SKM-1 treated with dmso at 0.1 percent for 144 hours (cell line): ENCODE measurements around the gene ADIRF.
"Not testable (repeated sequence)": the region's sequence is repeated elsewhere in the genome, so short reads cannot be mapped to it uniquely, and the experiment has no call there.

Experiments
- DNase-seq: peaks from one replicate; lab custom pipeline; 2025; ENCODE audit not compliant: unreplicated experiment; lab: John Stamatoyannopoulos, UW

The ADIRF gene

DNA sequence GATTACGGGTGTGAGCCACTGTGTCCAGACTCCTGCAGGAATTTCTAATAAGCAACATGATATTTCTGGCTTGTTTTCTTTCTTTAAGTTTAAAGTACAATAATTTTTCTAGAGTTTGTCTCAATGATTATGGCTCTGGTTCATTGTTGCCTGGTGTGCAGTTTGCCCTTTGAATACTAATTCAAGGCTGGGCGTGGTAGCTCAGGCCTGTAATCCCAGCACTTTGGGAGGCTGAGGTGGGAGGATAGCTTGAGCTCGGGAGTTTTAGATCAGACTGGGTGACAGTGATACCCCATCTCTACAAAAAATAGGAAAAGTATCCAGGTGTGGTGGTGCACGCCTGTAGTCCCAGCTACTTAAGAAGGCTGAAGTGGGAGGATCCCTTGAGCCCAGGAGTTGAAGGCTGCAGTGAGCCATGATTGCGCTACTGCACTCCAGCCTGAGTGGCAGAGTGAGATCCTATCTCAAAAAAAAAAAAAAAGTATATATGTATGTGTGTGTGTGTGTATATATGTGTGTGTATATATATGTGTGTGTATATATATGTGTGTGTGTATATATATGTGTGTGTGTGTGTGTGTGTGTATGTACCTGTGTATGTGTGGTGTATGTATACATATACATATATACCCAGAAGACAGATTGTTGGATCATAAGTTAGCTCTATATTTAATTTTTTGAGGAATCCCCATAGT, 8.2 kb downstream of the ADIRF start:
- no peak for DNase-seq

DNA sequence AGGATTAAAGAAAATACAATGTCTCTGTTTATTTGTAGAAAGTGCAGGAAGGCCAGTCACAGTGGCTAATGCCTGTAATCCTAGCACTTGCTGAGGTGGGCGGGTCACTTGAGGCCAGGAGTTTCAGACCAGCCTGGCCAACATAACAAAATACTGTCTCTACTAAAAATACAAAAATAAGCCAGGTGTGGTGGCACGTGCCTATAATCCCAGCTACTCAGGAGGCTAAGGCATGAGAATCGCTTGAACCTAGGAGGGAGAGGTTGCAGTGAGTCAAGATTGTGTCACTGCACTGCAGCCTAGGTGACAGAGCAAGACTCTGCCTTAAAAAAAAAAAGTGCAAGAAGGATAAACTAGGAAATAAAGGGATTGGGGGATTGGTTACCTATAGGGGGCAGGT, 10.2 kb downstream of the ADIRF start:
- DNase-seq = not testable (repeated sequence)

DNA sequence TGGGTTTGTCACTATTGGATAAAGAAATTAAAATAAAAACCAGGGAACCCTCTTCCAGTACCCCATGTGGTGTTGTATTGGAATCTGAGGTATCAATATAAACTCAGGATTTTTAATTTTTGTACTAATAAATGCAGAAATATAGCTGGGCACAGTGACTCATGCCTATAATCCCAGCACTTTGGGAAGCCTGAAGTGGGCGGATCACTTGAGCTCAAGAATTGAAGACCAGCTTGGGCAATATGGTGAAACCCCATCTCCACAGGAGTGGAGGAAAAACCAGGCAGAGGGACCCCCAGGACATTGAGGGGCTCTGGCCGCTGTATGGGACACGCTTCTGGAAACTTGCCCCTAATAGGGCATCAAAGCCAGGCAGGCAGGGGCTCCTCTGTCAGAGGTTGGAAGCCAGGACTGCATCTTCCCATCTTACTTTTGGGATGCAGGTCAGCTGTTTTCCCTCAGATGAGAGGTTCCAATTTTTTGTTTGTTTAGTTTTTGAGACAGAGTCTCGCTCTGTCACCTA, 11.1 kb downstream of the ADIRF start:
- DNase-seq = no peak

DNA sequence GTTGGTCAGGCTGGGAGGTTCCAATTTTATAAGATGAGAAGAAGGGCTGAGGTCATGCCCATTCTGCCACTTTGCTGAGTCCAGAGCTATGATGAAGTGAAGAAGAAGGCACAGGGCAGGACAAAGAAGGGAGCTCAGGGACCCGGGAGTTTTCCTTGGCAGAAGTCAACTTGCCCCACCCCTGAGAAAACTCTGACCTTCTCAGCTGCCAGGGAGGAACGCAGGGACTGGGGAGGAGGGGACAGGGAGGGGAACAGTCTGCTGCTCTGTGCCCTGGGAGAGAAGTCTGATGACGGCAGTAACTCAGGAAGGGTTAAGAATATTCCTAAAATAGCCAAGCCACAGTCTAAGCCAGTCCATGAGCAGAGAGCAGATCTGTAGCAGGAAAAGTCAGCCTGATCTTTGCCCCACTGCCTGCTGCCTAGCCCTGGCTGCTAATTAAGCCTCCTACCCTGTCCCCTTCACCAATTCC, 11.7 kb downstream of the ADIRF start:
- no peak for DNase-seq

DNA sequence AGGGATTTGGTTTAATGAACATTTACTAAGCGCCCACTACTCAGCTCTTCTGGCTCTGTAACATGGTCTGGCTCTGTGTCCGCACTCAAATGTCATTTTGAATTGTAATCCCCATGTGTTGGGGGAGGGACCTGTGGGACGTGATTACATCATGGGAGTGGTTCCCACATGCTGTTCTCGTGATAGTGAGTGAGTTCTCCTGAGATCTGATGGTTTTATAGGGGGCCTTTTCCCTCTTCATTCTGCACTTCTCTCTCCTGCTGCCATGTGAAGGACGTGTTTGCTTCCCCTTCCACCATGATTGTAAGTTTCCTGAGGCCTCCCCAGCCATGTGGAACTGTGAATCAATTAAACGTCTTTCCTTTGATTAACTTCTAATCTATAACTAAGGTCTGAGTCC, 12.7 kb downstream of the ADIRF start:
- not testable (repeated sequence) for DNase-seq

DNA sequence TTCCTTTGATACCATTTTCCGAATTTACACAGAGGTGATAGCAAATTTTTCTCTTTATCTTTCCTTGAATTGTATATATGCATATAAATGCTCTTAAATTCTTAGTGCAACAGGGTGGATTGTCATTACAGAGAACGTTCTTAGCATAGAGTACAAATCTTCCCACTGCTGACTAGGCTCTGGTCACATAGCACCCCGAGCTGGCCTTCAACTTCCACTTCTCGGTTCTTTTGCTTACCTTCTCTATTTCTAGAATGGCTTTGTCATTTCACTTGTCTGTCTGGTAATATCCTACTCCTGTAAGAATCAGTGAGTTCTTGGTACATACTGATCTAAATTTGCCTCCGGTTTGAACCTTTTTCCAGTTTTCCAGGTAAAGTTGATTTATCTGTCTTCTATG, 13.4 kb downstream of the ADIRF start:
- DNase-seq = no peak

DNA sequence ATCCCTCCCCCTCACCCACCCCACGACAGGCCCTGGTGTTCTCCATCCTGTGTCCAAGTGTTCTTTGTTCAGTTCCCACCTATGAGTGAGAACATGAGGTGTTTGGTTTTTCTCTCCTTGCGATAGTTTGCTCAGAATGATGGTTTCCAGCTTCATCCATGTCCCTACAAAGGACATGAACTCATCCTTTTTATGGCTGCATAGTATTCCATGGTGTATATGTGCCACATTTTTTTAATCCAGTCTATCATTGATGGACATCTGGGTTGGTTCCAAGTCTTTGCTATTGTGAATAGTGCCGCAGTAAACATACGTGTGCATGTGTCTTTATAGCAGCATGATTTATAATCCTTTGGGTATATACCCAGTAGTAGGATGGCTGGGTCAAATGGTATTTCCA, 16.2 kb downstream of the ADIRF start:
- DNase-seq = not testable (repeated sequence)

DNA sequence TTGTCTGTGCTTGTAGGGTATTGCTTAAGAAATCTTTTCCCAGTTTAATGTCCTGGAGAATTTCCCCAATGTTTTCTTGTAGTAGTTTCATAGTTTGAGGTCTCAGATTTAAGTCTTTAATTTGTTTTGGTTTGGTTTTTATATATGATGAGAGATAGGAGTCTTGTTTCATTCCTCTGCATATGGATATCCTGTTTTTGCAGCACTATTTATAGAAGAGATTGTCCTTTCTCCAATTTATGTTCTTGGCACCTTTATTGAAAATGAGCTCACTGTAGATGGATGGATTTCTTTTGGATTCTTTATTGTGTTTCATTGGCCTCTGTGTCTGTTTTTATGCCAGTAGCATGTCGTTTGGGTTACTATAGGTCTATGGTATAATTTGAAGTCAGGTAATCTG, 20.2 kb downstream of the ADIRF start:
- no peak for DNase-seq

DNA sequence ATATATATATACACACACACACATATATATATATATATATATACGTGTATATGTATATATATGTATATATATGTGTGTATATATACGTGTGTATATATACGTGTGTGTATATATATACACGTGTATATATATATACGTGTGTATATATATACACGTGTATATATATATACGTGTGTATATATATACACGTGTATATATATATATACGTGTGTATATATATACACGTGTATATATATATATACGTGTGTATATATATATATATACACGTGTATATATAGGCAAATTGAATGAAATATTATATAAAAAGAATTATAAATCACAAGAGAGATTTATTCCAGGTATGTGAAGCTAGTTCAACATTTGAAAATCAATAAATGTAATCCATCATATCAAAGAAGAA, 23.1 kb downstream of the ADIRF start:
- not testable (repeated sequence) for DNase-seq

DNA sequence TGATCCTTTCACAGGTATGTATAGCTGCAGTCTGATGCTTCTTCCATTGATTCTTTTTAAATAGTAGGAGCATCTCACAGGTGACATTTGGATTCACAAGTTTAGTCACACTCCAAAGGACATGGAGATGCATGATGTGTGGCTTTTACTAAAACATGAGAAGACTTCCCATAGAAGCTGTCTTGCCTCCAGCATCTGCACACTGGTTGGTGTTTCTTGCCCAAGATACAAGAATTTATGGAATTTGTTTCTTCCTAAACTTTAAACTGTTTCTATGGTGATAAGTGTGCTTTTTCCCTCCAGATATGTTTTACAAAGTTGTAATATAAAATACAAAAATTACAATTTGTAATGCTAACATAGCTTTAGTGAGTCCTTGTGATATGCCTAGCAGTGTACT, 24.2 kb downstream of the ADIRF start:
- DNase-seq = no peak

DNA sequence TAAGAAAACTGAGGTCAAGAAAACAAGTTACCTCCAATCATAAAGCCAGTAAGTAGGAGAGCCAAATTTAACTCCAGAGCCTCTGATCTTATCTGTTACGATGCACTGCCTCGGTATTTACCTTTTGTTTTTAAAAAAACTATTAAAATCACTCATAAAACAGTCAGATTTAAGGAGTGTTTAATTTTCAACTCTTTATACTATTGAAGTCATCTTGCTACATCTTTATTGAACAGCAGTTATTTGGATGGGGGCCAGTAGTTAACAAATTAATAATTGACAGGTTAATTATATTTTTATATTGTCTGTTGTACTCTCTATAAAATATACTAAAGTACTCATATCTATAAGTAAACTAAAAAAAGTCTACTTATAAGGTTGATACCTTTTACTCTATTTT, 24.6 kb downstream of the ADIRF start:
- DNase-seq = no peak

DNA sequence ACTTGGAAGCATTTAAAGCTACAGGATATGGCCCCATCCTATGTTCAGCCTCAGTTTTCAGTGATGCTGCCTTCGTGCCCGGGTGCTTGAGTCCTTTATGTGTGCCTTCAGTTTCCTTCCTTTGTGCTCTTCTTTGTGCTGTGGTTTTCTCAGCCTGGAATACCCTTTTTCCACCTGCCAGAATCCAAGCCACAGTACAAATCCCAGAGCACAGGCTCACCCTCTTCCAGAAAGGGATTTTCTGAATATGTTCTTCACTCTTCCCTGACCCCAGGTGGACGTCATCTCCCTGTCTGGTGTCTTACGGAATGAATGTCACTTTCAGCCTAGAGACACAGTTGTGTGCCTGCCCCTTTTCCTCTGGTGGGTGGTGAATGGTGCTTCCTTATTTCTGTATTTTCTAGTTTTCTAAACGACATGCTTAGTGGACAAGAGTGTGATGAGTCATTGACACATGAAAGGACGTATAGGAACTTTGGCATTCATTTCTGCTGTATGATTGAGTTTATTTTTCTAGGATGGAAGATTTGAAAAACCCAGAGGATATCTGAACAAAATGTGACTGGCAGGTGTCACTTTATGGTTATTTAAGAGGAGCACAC, 31.6 kb downstream of the ADIRF start:
- DNase-seq = not testable (repeated sequence)

DNA sequence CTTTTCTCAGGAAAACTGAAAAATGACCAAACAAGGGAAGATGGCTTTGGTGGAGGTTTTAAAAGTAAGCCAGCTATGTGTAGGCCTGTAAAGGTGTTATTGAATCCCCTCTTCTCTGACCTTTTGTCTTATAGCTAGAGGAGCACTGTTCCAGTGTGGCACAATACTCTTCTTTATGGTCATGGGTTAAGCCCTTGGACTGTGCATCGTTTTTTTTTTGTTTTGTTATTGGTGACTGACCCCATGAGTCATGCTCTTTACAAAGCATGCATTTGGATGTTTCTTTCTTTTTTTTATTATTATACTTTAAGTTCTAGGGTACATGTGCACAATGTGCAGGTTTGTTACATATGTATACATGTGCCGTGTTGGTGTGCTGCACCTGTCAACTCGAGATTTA, 32.2 kb downstream of the ADIRF start:
- no peak for DNase-seq

DNA sequence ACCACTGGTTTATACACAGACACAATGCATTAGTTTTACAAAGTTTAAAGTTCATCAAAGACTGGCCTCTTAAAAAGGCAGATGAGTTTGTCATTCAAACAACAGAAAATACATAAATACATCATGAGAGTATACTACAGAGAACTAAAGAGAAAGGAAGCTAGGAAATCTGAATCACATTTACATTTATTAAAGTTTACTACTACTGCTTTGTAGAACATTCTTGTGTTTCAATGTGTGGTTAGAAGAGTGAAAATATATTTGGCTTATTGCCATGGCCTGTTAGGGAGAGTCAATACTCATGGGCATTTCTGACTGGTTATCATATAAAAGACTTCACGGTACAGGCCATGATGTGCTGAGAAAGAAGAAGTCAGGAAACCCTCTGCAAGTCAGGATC, 38.8 kb downstream of the ADIRF start:
- not testable (repeated sequence) for DNase-seq

DNA sequence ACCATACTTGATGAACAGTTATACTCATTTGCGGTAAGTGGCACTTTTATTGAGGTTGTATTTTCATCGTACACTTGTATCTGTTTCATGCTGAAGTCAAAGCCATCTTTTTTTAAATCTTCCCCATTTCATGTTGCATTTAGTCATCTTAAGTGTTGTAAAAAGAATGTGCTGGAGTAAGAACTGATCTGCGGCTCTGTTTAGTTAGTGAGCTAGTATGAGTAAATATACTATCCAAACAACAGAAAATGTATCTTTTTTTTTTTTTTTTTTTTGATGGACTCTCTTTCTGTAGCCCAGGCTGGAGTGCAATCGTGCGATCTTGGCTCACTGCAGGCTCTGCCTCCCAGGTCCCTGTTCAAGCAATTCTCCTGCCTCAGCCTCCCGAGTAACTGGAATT, 39.4 kb downstream of the ADIRF start:
- not testable (repeated sequence) for DNase-seq

DNA sequence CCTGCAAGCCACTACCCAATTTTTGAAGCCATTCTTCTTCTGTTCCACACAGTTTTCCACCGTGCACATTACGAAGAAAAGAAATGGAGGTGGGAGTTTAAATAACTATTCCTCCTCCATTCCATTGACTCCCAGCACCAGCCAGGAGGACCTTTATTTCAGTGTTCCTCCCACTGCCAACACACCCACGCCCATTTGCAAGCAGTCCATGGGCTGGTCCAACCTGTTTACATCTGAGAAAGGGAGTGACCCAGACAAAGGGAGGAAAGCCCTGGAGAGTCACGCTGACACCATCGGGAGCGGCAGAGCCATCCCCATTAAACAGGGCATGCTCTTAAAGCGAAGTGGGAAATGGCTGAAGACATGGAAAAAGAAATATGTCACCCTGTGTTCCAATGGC, 40.0 kb downstream of the ADIRF start:
- DNase-seq = not testable (repeated sequence)

DNA sequence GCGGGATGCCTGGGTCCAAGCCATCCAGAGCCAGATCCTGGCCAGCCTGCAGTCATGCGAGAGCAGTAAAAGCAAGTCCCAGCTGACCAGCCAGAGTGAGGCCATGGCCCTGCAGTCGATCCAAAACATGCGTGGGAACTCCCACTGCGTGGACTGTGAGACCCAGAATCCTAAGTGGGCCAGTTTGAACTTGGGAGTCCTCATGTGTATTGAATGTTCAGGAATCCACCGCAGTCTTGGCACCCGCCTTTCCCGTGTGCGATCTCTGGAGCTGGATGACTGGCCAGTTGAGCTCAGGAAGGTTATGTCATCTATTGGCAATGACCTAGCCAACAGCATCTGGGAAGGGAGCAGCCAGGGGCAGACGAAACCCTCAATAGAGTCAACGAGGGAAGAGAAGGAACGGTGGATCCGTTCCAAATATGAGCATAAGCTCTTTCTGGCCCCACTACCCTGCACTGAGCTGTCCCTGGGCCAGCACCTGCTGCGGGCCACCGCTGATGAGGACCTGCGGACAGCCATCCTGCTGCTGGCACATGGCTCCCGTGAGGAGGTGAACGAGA, 40.9 kb downstream of the ADIRF start:
- not testable (repeated sequence) for DNase-seq

DNA sequence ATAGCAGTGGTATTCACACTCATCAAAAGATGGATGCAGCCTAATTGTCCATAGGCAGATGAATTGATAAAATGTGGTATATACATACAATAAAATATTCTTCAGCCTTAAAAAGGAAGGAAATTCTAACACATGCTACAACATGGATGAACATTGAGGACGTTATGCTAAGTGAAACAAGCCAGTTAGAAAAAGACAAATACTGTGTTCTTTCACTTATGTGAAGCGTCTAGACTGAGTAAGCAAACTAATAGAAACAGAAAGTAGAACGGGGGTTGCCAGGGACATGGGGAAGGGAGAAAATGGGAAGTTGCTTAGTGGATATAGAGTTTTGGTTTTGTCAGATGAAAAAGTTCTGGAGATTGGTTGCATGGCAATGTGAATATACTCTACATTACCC, 45.2 kb downstream of the ADIRF start:
- not testable (repeated sequence) for DNase-seq

DNA sequence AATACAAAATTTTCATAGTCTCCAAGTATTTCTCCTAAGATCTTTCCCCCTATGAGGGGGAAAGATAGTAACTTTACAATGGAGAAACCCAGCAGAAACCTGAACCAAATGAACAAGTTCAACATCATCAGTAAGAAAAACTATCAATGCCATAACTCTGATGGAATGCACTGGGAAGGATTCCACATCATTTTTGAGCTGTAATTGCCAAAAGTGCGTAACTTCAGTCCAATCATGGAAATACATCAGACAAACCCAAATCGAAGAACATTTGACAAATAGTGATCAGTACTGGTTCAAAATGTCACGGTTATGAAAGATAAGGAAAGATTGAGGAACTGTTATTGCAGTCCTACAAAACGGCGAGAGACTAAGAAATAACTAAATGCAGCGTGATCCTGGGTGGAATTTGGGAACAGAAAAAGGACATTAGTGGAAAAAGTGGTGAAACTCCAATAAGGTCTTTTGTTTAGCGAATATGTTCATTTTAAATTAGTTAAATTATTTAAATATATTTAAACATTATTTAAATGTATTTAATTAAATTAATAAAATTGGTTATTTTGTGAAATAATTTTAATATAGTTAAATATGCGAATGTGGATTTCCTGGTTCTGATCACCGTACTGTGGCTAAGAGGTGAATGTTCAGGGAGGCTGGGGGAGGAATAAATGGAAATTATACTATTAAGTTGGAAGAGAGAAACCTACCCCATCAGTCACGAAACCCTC, 46.9 kb downstream of the ADIRF start:
- DNase-seq = not testable (repeated sequence)

DNA sequence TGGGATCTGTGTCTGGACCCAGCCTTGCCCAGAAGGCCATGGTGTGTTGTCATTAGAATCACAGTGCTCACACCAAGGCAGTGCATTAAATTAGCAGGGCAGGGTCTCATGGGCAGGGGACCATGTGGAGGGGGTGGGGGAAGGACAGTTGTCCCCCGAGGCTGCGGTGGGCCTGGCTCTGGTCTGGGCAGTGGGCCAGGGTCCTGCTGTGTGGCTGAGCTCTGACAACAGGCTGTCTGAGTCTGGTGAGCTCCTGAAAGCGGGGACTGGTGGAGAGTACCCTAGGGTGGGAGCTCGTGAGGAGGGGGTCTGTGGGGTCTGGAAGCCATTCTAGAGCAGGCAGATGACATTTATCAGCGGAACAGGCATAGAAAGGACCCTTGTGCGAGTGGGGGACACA, 49.8 kb downstream of the ADIRF start:
- DNase-seq = not testable (repeated sequence)

DNA sequence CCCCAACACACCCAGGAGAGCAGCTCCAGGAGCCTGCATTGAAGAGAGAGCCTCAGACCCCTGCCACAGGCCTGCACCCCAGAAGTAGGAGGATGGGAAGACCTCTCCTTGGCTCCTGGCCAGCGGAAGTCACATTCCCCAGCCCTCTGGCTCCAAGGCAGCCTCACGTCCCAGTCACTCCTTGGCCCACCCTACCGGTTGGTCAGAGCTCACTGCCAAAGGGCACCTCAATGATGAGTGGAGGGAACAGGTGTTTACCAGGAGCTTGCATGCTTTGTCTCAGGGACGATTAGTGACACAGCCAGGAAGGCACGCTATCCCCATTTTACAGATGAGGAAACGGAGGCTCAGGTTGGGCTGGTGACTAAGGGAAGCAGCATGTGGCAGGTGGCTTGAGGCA, 50.8 kb downstream of the ADIRF start:
- DNase-seq = not testable (repeated sequence)

DNA sequence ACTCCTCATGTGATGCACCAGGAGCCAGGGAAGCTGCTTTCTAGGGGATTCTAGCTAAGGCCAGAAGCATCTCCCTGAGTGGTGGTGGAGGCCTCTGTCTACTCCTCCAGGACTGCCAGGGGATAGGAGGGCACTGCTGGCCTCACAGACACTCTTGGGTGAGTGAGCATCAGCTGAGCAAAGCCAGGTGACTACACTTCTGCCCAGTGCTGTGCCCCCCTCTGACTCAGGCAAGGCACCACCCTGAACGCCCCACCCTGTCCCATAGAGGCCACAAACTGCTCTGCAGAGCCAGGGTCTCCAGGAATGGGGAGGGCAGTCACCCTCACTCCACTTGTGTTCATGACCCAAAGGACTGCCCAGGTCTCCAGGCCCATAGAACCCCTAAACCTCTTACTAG, 51.2 kb downstream of the ADIRF start:
- DNase-seq = not testable (repeated sequence)
